ENCODE results near the gene MAT2A. TPM values are rescaled to one million over a fixed set of nuclear protein-coding genes. Genes with fewer than 3 reads are reported as not detected.

Gene MAT2A
- total RNA-seq = 59.4 and 67.5 TPM in 2 replicates

GRCh38 chr2:85538507-85539360 is at the start of gene MAT2A:
TSS of gene MAT2A (plus strand) at chr2:85539168. CDS start at chr2:85539288, 120 bp downstream.

GRCh38 chr2:85561280-85562212 is 22.6 kb downstream of the MAT2A start, which contains the start of gene GGCX:
TSS of gene GGCX (minus strand) at chr2:85561493. CDS start at chr2:85561428, 65 bp downstream.

GRCh38 chr2:85577386-85578242 is 38.6 kb downstream of the MAT2A start, which contains the start of gene VAMP8:
TSS of gene VAMP8 (plus strand) at chr2:85577586. CDS start at chr2:85577647, 61 bp downstream.

GRCh38 chr2:85584354-85584856 is 45.4 kb downstream of the MAT2A start, which contains the start of gene VAMP5:
TSS of gene VAMP5 (plus strand) at chr2:85584431. CDS start at chr2:85584491, 60 bp downstream.

Other genes with a start within 250 kb of the MAT2A start
- gene TGOLN2, start 211.2 kb upstream of the MAT2A start, total RNA-seq = 92.8 and 112 TPM in 2 replicates
- 59.0 and 77.0 TPM in 2 replicates for gene RETSAT, start 184.6 kb upstream of the MAT2A start, total RNA-seq
- 13.8 and 27.4 TPM in 2 replicates for gene ELMOD3, start 184.4 kb upstream of the MAT2A start, total RNA-seq
- 229 and 248 TPM in 2 replicates for gene CAPG, start 128.8 kb upstream of the MAT2A start, total RNA-seq
- gene SH2D6, start 120.5 kb upstream of the MAT2A start, total RNA-seq = not detected in 2 replicates
- 62.0 and 91.3 TPM in 2 replicates for gene GGCX, start 22.3 kb downstream of the MAT2A start, total RNA-seq
- not detected in 2 replicates for gene VAMP8, start 38.4 kb downstream of the MAT2A start, total RNA-seq
- 89.7 and 102 TPM in 2 replicates for gene VAMP5, start 45.3 kb downstream of the MAT2A start, total RNA-seq
- gene RNF181, start 56.6 kb downstream of the MAT2A start, total RNA-seq = 218 and 231 TPM in 2 replicates
- 5.8 and 11.0 TPM in 2 replicates for gene TMEM150A, start 63.5 kb downstream of the MAT2A start, total RNA-seq
- 8.0 and 11.8 TPM in 2 replicates for gene C2orf68, start 72.9 kb downstream of the MAT2A start, total RNA-seq
- gene USP39, start 77.0 kb downstream of the MAT2A start, total RNA-seq = 46.4 and 81.5 TPM in 2 replicates
- under 0.01 TPM in 1 of 2 replicates, not detected in the other for gene SFTPB, start 129.0 kb downstream of the MAT2A start, total RNA-seq
- gene GNLY, start 155.2 kb downstream of the MAT2A start, total RNA-seq = not detected in 2 replicates
- 1.2 and 7.4 TPM in 2 replicates for gene ATOH8, start 214.8 kb downstream of the MAT2A start, total RNA-seq

All from myometrial cell (primary cell).